Ramos (cell line): ENCODE data around the gene KRTAP10-4.
"Not testable (repeated sequence)": the region's sequence is repeated elsewhere in the genome, so short reads cannot be mapped to it uniquely, and the experiment has no call there.

Experiments
- in situ Hi-C: fragments of 300-500 bp; cut with MboI; formaldehyde crosslinking; loops from one replicate; pipeline ENCODE4 v1.14.3; 2022; ENCODE audit warnings: low sequenced_read_pairs; ENCODE audit not compliant: unreplicated experiment

KRTAP10-4 gene

GRCh38 chr21:44552681-44553080, 20.8 kb upstream of the KRTAP10-4 start:
- in situ Hi-C loops, result no loop called here

DNA sequence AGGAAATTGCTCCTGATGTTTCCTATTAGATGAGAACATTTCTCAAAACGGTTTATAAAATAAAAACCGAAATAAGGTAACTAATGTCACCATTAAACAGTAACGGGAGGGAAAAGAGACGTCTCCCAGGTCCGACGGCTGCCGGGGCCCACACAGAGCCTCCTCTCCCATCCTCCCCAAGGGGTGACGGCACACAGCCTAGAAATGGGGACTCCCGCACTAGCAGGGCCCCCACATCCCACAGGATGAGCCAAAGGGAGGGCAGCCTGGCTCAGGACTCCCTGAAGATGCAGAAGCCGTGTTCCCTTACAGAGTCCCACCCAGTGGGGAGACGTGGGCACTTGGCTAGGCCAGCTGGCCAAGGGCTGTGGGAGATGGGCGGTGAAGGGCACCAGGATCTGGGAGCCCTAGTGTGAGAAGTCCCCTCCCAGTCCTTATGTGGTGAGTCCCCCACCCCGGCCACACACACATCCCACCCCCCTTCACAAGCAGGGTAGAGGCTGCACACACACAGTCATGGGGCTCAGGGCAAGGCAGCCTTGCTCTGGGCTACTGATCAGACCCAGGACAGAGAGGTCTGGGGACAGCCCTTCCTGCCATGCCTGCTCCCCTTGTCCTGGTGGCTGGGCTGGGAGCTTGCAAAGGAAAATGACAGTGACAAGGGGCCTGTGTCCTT, 18.2 kb upstream of the KRTAP10-4 start:
- in situ Hi-C loops, result no loop called here

DNA sequence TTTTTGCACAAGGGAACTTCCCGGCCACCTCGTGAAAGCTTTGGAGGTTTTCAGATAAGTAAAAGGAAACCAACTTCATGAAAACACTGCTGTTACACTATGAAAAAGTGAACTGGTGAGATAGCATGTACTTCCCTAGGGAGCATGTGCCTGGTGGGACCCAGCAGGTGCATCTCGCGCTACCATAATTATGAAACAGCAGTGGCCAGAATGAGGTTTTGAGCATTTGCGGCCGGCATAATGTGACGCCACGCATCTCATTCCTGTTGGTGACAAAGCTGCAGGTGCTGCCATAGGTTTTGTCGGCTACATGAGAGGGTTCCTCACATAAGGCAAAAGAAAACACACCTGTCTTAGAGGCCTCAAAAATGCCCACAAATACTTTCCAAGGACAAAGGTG, 16.6 kb upstream of the KRTAP10-4 start:
- in situ Hi-C loops, result no loop called here

GRCh38 chr21:44557491-44558328, 15.8 kb upstream of the KRTAP10-4 start:
- in situ Hi-C loops, result no loop called here

- in situ Hi-C loops, result not testable (repeated sequence)
These were observed 15.2 kb upstream of the KRTAP10-4 start for GRCh38 chr21:44558329-44558675.

DNA sequence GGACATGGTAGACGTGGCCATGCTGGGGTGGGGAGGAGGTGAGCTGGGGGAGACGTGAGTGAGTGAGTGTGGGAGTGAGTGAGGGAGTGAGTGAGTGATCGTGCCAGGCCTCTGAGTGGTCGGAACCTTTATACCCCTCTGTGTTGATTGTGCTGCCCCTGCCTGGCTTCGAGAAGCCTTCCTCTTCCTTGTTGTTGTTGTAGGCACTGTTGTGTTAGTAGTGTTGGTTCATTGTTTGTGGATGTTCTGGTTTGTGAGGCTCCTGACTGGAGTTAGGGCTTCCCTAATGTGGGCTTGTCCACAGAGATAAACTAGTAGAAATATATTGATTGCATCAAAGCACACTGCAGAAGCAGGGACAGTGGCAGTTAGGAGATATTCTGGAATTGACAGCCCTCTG, 14.8 kb upstream of the KRTAP10-4 start, which contains the start of gene KRTAP10-3:
TSS of gene KRTAP10-3 (minus strand) at position 101 of the 400 bp plus-strand sequence. CDS start at position 21, 80 bp downstream.
- in situ Hi-C loops, result no loop called here

DNA sequence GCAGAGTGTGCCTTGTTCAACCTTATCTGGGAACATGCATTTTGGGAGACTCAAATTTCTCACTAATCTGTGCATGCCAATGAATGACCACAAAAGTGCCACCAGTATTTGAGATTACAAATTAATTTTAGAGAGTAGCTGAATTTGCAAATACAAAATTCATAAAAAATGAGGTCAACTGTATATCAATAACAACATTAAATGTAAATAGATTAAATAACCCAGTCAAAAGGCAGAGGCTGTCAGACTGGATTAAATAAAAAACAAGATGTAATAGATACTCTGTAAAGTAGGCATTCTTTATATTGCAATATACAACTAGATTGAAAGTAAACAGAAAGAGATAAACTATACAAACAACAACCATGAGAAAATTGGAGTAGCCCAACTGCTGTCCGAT, 9.4 kb upstream of the KRTAP10-4 start:
- in situ Hi-C loops, result no loop called here

DNA sequence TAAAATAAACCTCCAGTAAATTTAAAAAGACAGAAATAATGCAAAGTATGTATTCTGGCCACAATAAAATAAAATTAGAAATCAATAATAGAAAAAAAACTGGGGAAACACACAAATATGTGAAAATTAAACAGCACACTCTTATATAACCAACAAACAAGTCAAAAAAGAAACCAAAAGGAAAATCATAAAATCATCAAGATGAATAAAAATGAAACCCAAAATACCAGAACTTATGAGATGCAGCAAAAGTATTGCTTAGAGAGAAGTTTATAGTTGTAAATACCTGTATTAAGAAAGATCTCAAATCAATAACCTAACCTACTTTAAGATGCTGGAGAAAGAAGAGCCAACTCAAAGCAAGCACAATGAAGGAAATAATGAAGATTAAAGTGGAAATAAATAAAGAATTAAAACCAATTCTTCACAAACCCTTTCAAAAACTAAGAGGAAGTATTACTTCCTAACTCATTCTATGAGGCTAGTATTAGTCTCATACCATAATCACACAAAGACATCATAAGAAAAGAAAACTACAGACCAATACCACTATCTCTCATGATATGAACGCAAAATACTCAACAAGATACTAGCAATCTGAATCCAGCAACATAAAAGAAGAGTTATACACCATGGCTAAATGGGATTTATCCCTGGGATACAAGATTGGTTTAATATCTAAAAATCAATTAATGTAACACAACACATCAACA, 8.5 kb upstream of the KRTAP10-4 start:
- in situ Hi-C loops, result no loop called here

DNA sequence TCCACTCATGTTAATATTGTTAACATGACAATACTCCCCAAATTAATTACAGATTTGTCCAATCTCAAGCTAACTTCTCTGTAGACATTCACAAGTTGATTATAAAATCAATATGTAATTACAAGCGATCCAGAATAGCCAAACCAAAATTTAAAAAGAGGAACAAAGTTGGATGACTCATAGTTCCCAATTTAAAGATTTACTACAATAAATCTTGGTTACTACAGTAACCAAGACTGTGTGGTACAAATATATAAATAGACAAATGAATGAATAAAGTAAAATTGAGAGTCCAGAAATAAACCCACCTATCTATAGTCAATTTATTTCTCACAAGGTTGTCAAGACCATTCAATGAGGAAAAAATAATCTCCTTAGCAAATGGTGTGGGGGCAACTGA, 7.1 kb upstream of the KRTAP10-4 start:
- in situ Hi-C loops, result no loop called here

GRCh38 chr21:44567481-44568171, 5.9 kb upstream of the KRTAP10-4 start:
- in situ Hi-C loops, result no loop called here

DNA sequence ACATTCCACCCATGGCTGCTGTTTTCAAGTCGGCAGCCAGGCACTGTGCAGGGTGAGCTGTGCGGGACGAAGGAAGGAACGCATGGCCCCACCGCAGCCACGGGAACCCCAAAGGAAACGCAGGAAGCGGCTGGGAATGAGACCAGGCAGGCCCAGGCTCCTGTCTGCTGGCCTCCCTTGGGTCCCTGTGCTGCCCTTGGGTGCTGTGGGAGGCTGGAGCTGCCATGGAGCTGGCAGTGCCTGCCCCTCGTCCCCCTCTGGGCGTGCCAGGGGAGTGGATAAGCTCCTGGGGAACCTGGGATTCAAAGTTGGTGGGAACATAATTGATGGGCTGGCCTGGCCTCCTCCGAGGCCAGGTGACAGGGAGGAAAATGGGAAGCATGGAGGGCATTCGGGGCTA, 5.3 kb upstream of the KRTAP10-4 start:
- in situ Hi-C loops, result no loop called here

DNA sequence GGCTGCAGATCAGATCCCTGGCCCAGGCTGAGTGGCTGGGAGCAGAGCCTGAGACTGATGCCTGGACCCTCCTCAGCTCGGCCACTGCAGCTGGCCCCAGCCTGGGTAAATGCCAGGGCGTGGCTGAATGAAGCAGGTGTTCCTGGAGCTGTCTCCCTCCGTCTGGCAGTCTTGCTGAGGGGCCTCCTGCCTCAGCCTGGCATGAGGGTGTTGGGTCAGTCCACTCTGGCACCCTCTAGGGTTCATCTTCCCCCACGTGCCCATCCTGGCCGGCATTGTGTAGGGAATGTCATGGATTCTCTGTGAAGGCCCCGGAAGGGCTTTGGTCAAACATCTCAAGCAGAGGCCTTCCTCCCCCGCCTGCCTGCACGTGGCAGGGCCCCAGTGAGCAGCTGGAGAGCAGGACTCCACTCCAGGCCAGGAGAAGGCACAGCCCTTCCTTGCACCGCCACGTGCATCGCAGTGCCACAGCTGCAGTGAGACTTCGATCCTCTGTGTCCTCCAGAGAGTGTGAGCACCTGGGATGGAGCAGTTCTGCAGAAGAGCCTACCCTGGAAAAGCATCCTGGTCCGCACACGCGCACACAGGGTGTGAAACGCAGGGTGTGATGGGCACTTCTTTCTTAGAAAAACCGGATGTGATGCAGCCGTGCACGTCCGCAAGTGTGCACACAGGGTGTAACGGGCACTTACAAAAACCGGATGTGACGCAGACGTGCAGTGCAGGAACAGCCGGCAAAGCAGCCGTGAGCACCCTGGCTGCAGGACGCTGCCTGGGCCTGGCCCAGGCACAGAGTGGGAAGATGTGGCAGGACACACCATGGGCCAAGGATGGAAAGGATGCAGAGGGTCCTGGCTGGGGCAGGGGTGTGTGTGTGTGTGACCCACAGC, 4.6 kb upstream of the KRTAP10-4 start:
- in situ Hi-C loops, result no loop called here

DNA sequence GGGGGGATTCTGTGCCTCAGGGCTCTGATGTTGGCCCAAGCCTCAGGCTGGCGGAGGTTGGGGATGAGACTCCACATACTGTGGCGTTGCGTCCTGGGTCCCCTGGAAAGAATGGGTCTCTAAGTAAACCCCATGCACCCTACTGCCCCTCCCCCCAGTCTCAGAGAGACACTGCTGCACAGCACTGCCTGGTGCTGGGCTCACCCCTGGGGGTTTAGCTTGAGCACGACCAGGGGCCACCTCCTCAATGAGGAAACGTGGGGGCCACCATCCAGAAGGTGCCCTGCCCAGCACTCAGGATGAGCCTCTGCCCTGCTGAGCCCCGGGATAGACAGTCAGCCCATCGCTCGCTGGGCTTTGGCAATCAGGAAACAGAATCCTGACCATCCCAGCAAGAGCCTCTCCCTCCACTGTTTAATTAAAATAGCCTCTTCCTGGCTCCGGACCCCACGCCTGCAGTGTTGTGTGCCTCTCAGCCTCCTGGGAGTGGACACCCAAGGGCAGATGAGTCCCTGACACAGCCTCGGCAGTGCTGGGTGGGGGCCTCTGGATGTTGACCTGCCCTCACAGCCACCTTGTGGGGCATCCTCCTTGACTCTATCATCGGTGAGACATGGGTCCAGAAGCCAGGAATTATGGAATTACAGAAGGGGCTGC, 3.5 kb upstream of the KRTAP10-4 start:
- in situ Hi-C loops, result no loop called here

- in situ Hi-C loops, result no loop called here
These were observed 2.2 kb upstream of the KRTAP10-4 start for GRCh38 chr21:44571296-44571695.

- in situ Hi-C loops, result no loop called here
These were observed 1.4 kb upstream of the KRTAP10-4 start for GRCh38 chr21:44571844-44572782.

DNA sequence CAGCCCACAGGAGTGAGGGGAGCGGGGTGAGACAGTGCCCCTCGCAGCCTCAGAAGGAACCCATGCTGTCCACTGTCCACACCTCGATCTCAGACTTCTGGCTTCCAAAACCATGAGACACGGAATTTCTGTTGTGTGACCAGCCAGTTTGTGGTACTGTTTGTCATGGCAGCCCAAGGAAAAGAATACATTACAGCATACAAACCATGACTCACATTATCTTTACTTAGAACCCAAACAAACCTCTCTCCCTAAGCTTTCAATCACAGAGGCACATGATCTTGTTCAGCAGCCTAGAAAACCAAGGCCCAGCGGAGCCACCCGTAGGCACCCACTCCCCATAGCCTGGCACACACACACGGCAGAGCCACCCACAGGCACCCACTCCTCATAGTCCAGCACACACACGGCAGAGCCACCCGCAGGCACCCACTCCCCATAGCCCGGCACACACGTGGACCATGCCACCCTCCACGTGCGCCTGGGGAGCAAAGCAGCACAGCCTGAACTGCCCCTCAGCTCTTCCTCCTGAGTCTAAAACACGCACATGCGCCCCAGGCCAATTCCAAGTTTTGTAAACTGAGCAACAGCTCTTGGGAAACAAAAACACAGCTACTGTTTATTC, 458 bp upstream of the KRTAP10-4 start:
- in situ Hi-C loops, result no loop called here

GRCh38 chr21:44574457-44575306, 1.2 kb downstream of the KRTAP10-4 start:
- in situ Hi-C loops, result no loop called here
